K562 (cell line): ENCODE results near the gene ADCY6. TPM values are rescaled to one million over a fixed set of nuclear protein-coding genes. Genes with fewer than 3 reads are reported as not detected.
A peak's percentile ranks its signal among the peaks of the same experiment; 100 is the strongest.

ENCODE experiments used
- CBFB ChIP-seq: sonication (generic); formaldehyde crosslinking; IDR thresholded peaks from 2 replicates; pipeline ENCODE4 v1.4.0; 2020; ENCODE audit warnings: mild to moderate bottlenecking, missing genetic modification reagents
- CREB3 ChIP-seq: fragments of 450-650 bp; conservative IDR thresholded peaks from 2 replicates; pipeline ENCODE4 v1.6.1; 2016; ENCODE audit warnings: missing genetic modification characterization, low read depth, mild to moderate bottlenecking, missing compliant biosample characterization, moderate library complexity
- DEAF1 ChIP-seq: fragments of 450-650 bp; formaldehyde crosslinking; IDR thresholded peaks from 2 replicates; pipeline ENCODE4 v1.4.0; 2020; ENCODE audit warnings: mild to moderate bottlenecking, moderate library complexity
- ELF2 ChIP-seq: fragments of 250-450 bp; sonication (Bioruptor Pico); IDR thresholded peaks from 2 replicates; pipeline ENCODE4 v1.5.0; 2021; ENCODE audit warnings: mild to moderate bottlenecking
- KHSRP ChIP-seq: fragments of 450-650 bp; IDR thresholded peaks from 2 replicates; pipeline ENCODE4 v1.6.1; 2017
- MIER1 ChIP-seq: fragments of 450-650 bp; IDR thresholded peaks from 2 replicates; pipeline ENCODE4 v1.6.1; 2016; ENCODE audit warnings: antibody characterized with exemption, mild to moderate bottlenecking, low read depth
- MITF ChIP-seq: IDR thresholded peaks from 2 replicates; pipeline ENCODE4 v1.6.1; 2014; ENCODE audit warnings: antibody characterized with exemption
- NFRKB ChIP-seq: fragments of 450-650 bp; IDR thresholded peaks from 2 replicates; pipeline ENCODE4 v1.6.1; 2016; ENCODE audit warnings: low read depth
- PTBP1 ChIP-seq: fragments of 200-400 bp; formaldehyde crosslinking; IDR thresholded peaks from 2 replicates; pipeline ENCODE4 v1.6.1; 2017; ENCODE audit warnings: low read depth, low read length
- SIN3A ChIP-seq, 2 experiments: fragments of 150-350 bp in 1 of 2; IDR thresholded peaks; 2 replicates each; pipeline ENCODE4 v1.6.1; 2011 to 2016; ENCODE audit warnings: borderline replicate concordance in 2 of 2, low read depth in 2 of 2, low read length in 2 of 2, mild to moderate bottlenecking in 2 of 2, moderate library complexity in 2 of 2; ENCODE audit not compliant: control insufficient read depth in 1 of 2
- SMARCA4 ChIP-seq: fragments of 450-650 bp; IDR thresholded peaks from 2 replicates; pipeline ENCODE4 v1.6.1; 2016
- SMARCE1 ChIP-seq: fragments of 450-650 bp; IDR thresholded peaks from 2 replicates; pipeline ENCODE4 v1.7.1; 2016; ENCODE audit warnings: mild to moderate bottlenecking
- ZKSCAN8 ChIP-seq: fragments of 200-800 bp; sonication (Bioruptor generic); IDR thresholded peaks from 2 replicates; pipeline ENCODE4 v1.6.1; 2016; ENCODE audit warnings: missing genetic modification characterization, missing compliant biosample characterization
- ZNF121 ChIP-seq: sonication (generic); formaldehyde crosslinking; conservative IDR thresholded peaks from 2 replicates; pipeline ENCODE4 v1.8.0; 2022; ENCODE audit warnings: missing genetic modification reagents
- ZNF584 ChIP-seq: fragments of 200-800 bp; sonication (Bioruptor generic); IDR thresholded peaks from 2 replicates; pipeline ENCODE4 v1.6.1; 2016; ENCODE audit warnings: low read depth, mild to moderate bottlenecking, missing genetic modification characterization, missing compliant biosample characterization
- polyA plus RNA-seq, 8 experiments: library from polyadenylated mRNA; depleted of rRNA in 4 of 8; stranded (reverse) in 5 of 8; unstranded in 3 of 8; fragments of >200 nt; fragmentation: Nextera tagmentation in 2 of 8; fragmentation: Illumina TruSeq in 1 of 8; extraction: Ambion mirVana in 2 of 8; extraction: Trizol in 1 of 8; gene quantifications; 2 replicates each; pipeline versions ENCODE4 v1.2.1 to v1.2.3, GENCODE V29; 2011 to 2014; ENCODE audit warnings: inconsistent platforms in 1 of 8, missing spikeins in 1 of 8
- total RNA-seq, 7 experiments: library from RNA; depleted of rRNA in 6 of 7; stranded (reverse); fragments of >200 nt in 6 of 7; fragmentation: Illumina TruSeq in 2 of 7; extraction: Trizol in 2 of 7; gene quantifications; 2 replicates each; pipeline versions ENCODE4 v1.2.1 to v1.2.3, GENCODE V29; 2011 to 2021; ENCODE audit warnings: low replicate concordance in 1 of 7
- TF ChIP-seq, protein P1 (sequence below): fragments of 450-650 bp; IDR thresholded peaks from 2 replicates; pipeline ENCODE4 v1.6.1; 2017; ENCODE audit warnings: antibody characterized with exemption
- TF ChIP-seq, protein P2 (sequence below): fragments of 450-650 bp; formaldehyde crosslinking; IDR thresholded peaks from 2 replicates; pipeline ENCODE4 v1.4.0; 2020; ENCODE audit warnings: mild to moderate bottlenecking, moderate library complexity
- TF ChIP-seq, protein P3 (sequence below): fragments of 450-650 bp; IDR thresholded peaks from 2 replicates; pipeline ENCODE4 v1.6.1; 2018; ENCODE audit not compliant: partially characterized antibody

ADCY6 gene
- total and polyA plus RNA-seq, 9 of the 15 experiments (the other 6 are each of a cell fraction or from before 2014, with no cell fraction given): 0.01 to 1.0 (median 0.53) TPM

- TF ChIP-seq ZNF584 (CRISPR knock-in tag): no peak
- peak; percentile 77 for TF ChIP-seq NFRKB
- TF ChIP-seq DEAF1: no peak
- TF ChIP-seq, protein P1, sequence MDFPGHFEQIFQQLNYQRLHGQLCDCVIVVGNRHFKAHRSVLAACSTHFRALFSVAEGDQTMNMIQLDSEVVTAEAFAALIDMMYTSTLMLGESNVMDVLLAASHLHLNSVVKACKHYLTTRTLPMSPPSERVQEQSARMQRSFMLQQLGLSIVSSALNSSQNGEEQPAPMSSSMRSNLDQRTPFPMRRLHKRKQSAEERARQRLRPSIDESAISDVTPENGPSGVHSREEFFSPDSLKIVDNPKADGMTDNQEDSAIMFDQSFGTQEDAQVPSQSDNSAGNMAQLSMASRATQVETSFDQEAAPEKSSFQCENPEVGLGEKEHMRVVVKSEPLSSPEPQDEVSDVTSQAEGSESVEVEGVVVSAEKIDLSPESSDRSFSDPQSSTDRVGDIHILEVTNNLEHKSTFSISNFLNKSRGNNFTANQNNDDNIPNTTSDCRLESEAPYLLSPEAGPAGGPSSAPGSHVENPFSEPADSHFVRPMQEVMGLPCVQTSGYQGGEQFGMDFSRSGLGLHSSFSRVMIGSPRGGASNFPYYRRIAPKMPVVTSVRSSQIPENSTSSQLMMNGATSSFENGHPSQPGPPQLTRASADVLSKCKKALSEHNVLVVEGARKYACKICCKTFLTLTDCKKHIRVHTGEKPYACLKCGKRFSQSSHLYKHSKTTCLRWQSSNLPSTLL: no peak
- TF ChIP-seq ELF2: no peak
- no peak for TF ChIP-seq ZKSCAN8 (CRISPR knock-in tag)
- TF ChIP-seq, protein P2, sequence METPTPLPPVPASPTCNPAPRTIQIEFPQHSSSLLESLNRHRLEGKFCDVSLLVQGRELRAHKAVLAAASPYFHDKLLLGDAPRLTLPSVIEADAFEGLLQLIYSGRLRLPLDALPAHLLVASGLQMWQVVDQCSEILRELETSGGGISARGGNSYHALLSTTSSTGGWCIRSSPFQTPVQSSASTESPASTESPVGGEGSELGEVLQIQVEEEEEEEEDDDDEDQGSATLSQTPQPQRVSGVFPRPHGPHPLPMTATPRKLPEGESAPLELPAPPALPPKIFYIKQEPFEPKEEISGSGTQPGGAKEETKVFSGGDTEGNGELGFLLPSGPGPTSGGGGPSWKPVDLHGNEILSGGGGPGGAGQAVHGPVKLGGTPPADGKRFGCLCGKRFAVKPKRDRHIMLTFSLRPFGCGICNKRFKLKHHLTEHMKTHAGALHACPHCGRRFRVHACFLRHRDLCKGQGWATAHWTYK (CRISPR knock-in tag): no peak
- TF ChIP-seq CREB3 (tag): no peak
- no peak for TF ChIP-seq MITF
- no peak for TF ChIP-seq KHSRP
- no peak for TF ChIP-seq PTBP1
- 0 out of 2 replicates have a peak, but pooled peaks have one; percentile 1 for TF ChIP-seq CBFB (CRISPR knock-in tag)
- TF ChIP-seq SMARCE1: no peak
- TF ChIP-seq MIER1: 0 out of 2 replicates have a peak, but pooled peaks have one; percentile 54
- no peak for TF ChIP-seq SIN3A (IDR thresholded peaks at IDR 0.05; ENCODE audit: borderline replicate concordance in 2 of 2, control insufficient read depth in 1 of 2, low read depth in 2 of 2, low read length in 2 of 2)
- TF ChIP-seq SMARCA4: peak; percentile 41; the same call in 1 of the 2 replicates
- TF ChIP-seq, protein P3, sequence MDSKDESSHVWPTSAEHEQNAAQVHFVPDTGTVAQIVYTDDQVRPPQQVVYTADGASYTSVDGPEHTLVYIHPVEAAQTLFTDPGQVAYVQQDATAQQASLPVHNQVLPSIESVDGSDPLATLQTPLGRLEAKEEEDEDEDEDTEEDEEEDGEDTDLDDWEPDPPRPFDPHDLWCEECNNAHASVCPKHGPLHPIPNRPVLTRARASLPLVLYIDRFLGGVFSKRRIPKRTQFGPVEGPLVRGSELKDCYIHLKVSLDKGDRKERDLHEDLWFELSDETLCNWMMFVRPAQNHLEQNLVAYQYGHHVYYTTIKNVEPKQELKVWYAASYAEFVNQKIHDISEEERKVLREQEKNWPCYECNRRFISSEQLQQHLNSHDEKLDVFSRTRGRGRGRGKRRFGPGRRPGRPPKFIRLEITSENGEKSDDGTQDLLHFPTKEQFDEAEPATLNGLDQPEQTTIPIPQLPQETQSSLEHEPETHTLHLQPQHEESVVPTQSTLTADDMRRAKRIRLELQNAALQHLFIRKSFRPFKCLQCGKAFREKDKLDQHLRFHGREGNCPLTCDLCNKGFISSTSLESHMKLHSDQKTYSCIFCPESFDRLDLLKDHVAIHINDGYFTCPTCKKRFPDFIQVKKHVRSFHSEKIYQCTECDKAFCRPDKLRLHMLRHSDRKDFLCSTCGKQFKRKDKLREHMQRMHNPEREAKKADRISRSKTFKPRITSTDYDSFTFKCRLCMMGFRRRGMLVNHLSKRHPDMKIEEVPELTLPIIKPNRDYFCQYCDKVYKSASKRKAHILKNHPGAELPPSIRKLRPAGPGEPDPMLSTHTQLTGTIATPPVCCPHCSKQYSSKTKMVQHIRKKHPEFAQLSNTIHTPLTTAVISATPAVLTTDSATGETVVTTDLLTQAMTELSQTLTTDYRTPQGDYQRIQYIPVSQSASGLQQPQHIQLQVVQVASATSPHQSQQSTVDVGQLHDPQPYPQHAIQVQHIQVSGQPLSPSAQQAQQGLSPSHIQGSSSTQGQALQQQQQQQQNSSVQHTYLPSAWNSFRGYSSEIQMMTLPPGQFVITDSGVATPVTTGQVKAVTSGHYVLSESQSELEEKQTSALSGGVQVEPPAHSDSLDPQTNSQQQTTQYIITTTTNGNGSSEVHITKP: peak; percentile 10
- no peak for TF ChIP-seq ZNF121
These were observed 71.6 kb downstream of the ADCY6 start (continued) for GRCh38 chr12:48717252-48717695.
